ENCODE results near the gene GPR183. TPM values are rescaled to one million over a fixed set of nuclear protein-coding genes. Genes with fewer than 3 reads are reported as not detected.

The GPR183 gene
- 1 to 10 TPM; 2.5 to 8.2 (median 2.7) TPM for polyA plus RNA-seq (ENCODE audit: insufficient read length in 4 of 4)

- DNase-seq (ENCODE audit: low read depth in 4 of 4, low spot score in 3 of 4) = peak in 2 of 4 donors; percentile 19 to 25
Measured at GRCh38 chr13:99307247-99307646, at the start of gene GPR183. Gene GPR183 (minus strand): TSS chr13:99307399. CDS start chr13:99296145, 11,254 bp downstream.

- DNase-seq (ENCODE audit: low read depth in 4 of 4, low spot score in 3 of 4) = peak; percentile 28 to 48 (median 30)
Measured at GRCh38 chr13:99356262-99357091, 49.3 kb upstream of the GPR183 start.

- no peak for DNase-seq (ENCODE audit: low read depth in 4 of 4, low spot score in 3 of 4)
Measured at GRCh38 chr13:99356012-99356261, 48.7 kb upstream of the GPR183 start.

GRCh38 chr13:99355267-99356011, 48.2 kb upstream of the GPR183 start:
- DNase-seq (ENCODE audit: low read depth in 4 of 4, low spot score in 3 of 4) = no peak

GRCh38 chr13:99354371-99354951, 47.3 kb upstream of the GPR183 start:
- no peak for DNase-seq (ENCODE audit: low read depth in 4 of 4, low spot score in 3 of 4)

GRCh38 chr13:99353836-99354235, 46.6 kb upstream of the GPR183 start:
- DNase-seq (ENCODE audit: low read depth in 4 of 4, low spot score in 3 of 4) = no peak

- no peak for DNase-seq (ENCODE audit: low read depth in 4 of 4, low spot score in 3 of 4)
Measured at GRCh38 chr13:99353246-99353600, 46.0 kb upstream of the GPR183 start.

GRCh38 chr13:99352351-99353245, 45.4 kb upstream of the GPR183 start:
- DNase-seq (ENCODE audit: low read depth in 4 of 4, low spot score in 3 of 4) = no peak

GRCh38 chr13:99351772-99352171, 44.6 kb upstream of the GPR183 start:
- no peak for DNase-seq (ENCODE audit: low read depth in 4 of 4, low spot score in 3 of 4)

- DNase-seq (ENCODE audit: low read depth in 4 of 4, low spot score in 3 of 4) = no peak
Measured at GRCh38 chr13:99350191-99350590, 43.0 kb upstream of the GPR183 start.

- no peak for DNase-seq (ENCODE audit: low read depth in 4 of 4, low spot score in 3 of 4)
Measured at GRCh38 chr13:99347911-99348451, 40.8 kb upstream of the GPR183 start.

GRCh38 chr13:99347335-99347878, 40.2 kb upstream of the GPR183 start:
- no peak for DNase-seq (ENCODE audit: low read depth in 4 of 4, low spot score in 3 of 4)

- DNase-seq (ENCODE audit: low read depth in 4 of 4, low spot score in 3 of 4) = no peak
Measured at GRCh38 chr13:99346335-99347042, 39.3 kb upstream of the GPR183 start.

- no peak for DNase-seq (ENCODE audit: low read depth in 4 of 4, low spot score in 3 of 4)
Measured at GRCh38 chr13:99345345-99345744, 38.1 kb upstream of the GPR183 start.

GRCh38 chr13:99344610-99345208, 37.5 kb upstream of the GPR183 start:
- DNase-seq (ENCODE audit: low read depth in 4 of 4, low spot score in 3 of 4) = no peak

- DNase-seq (ENCODE audit: low read depth in 4 of 4, low spot score in 3 of 4) = no peak
Measured at GRCh38 chr13:99342723-99343315, 35.6 kb upstream of the GPR183 start.

- DNase-seq (ENCODE audit: low read depth in 4 of 4, low spot score in 3 of 4) = no peak
Measured at GRCh38 chr13:99341969-99342722, 34.9 kb upstream of the GPR183 start.

GRCh38 chr13:99340638-99341037, 33.4 kb upstream of the GPR183 start:
- DNase-seq (ENCODE audit: low read depth in 4 of 4, low spot score in 3 of 4) = no peak
